Gastroesophageal sphincter (tissue), 3 donors: ENCODE measurements around the gene SECTM1.

Source experiments
- CTCF ChIP-seq, 4 experiments: fragments of 200-600 bp in 2 of 4; fragments of 450-650 bp in 2 of 4; sonication (generic) in 1 of 4; IDR thresholded peaks; one replicate each; pipeline ENCODE4 v1.5.1; 2017 to 2019; ENCODE audit warnings: antibody characterized with exemption in 4 of 4, mild to moderate bottlenecking in 2 of 4, moderate library complexity in 2 of 4
- POLR2AphosphoS5 ChIP-seq: sonication (generic); formaldehyde crosslinking; IDR thresholded peaks from one replicate; pipeline ENCODE4 v1.6.1; 2017; ENCODE audit warnings: antibody characterized with exemption

GRCh38 chr17:82321947-82322466, 11.6 kb downstream of the SECTM1 start:
- TF ChIP-seq POLR2AphosphoS5 (no peak), CTCF (IDR thresholded peaks at IDR 0.05) (no peak)
